ACC112 (cell line): ENCODE measurements around the gene MST1R.

Experiments
- H2AFZ ChIP-seq: fragments of 200-600 bp; sonication (generic); one replicate; pipeline ENCODE4 v1.6.0; 2017; ENCODE audit warnings: antibody characterized with exemption, low read length; ENCODE audit not compliant: unreplicated experiment
- H3K27ac ChIP-seq: fragments of 200-600 bp; sonication (generic); 2 replicates; pipeline ENCODE4 v1.5.1; 2014; ENCODE audit warnings: low read depth, mild to moderate bottlenecking, antibody characterized with exemption, low read length, moderate library complexity
- H3K27me3 ChIP-seq: fragments of 200-600 bp; sonication (generic); 2 replicates; pipeline ENCODE4 v1.6.1; 2014; ENCODE audit warnings: mild to moderate bottlenecking, antibody characterized with exemption, low read length, moderate library complexity, mixed read lengths; ENCODE audit not compliant: insufficient read depth
- H3K36me3 ChIP-seq: fragments of 200-600 bp; sonication (generic); 2 replicates; pipeline ENCODE4 v1.6.1; 2016; ENCODE audit warnings: mild to moderate bottlenecking, antibody characterized with exemption, low read length, moderate library complexity, mixed read lengths; ENCODE audit not compliant: insufficient read depth
- H3K4me1 ChIP-seq: fragments of 200-600 bp; sonication (generic); one replicate; pipeline ENCODE4 v1.6.1; 2016; ENCODE audit warnings: low read length, mixed read lengths; ENCODE audit not compliant: insufficient read depth, unreplicated experiment, control insufficient read depth
- H3K4me3 ChIP-seq: fragments of 200-600 bp; sonication (generic); 2 replicates; pipeline ENCODE4 v1.5.1; 2014; ENCODE audit warnings: mild to moderate bottlenecking, low read depth, low read length
- H3K79me2 ChIP-seq: fragments of 200-600 bp; sonication (generic); one replicate; pipeline ENCODE4 v1.6.0; 2016; ENCODE audit warnings: low read length; ENCODE audit not compliant: control insufficient read depth, unreplicated experiment, insufficient read depth

The MST1R gene

DNA sequence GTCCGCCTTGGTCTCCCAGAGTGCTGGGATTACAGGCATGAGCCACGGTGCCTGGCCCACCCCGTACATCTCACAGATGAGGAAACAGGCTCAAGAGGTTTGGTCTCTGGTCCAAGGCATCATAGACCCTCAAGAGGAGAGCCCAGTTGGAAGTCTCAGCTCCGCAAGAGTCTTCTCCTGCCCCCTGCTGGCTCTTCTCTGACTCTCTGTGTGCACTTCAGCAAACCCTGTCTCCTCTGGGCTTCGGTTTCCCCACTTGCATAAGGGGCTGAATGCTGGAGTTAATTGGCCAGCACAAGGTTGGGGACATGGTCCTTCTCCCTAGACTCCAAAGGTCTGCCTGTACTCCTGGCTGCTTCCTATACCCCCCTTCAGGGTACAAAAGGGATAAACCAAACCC lies 3.9 kb downstream of the MST1R start:
- no peak overlapping the region for H3K27ac ChIP-seq

DNA sequence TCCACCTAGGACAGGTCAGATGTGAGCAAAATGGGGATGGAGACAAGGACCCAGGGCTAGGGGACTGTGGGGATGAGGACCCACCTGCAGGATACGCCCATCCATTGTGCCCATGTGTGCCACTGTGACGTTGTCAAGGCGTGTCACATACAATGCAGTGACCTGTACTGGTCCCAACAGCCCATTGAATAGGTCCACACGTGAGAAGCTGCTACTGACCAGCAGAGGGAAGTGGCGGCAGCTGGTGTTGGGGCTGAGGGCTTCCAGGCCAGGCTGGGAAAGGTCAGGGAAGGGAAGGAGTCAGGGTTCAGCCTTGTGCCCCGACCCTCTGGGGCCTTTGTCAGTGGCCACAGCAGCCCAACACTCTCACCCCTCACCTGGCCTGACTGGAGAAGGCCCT lies 4.7 kb downstream of the MST1R start:
- Histone ChIP-seq H3K4me1 (peaks cover 16% of the 10 kb centered on the region), H3K79me2 (no peaks in the 10 kb centered on the region), H3K27ac (no peak overlapping the region)

More for the DNA sequence above, 3.9 kb downstream of the MST1R start:
- Histone ChIP-seq H3K36me3 (no peaks in the 10 kb centered on the region), H2AFZ (no peak overlapping the region), H3K79me2 (no peaks in the 10 kb centered on the region), H3K27me3 (no peaks in the 10 kb centered on the region), H3K4me1 (peaks cover 16% of the 10 kb centered on the region), H3K4me3 (no peak overlapping the region)

DNA sequence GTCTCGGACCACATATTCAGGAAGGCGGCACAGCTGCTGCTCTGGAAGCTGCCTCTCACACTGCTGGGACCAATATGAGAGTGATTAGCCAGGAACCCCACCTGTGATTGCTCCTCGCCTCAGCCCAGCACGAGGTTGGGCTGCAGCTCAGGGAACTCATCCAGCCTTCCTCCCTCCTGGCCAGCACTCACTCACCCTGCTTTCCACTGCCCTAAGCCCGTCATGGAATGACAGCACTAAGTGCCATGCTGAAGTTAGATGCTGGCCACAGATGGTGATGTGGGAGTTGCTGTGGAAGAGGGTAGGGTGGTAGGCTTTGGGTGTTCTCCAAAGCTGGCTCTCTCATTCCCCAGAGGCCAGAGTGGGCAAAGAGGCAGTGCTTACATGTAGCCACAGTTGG lies 7.3 kb downstream of the MST1R start:
- Histone ChIP-seq H3K36me3 (no peaks in the 10 kb centered on the region), H3K79me2 (no peaks in the 10 kb centered on the region), H3K27me3 (no peaks in the 10 kb centered on the region), H3K4me1 (peaks cover 14% of the 10 kb centered on the region), H3K27ac (no peak overlapping the region), H3K4me3 (no peak overlapping the region), H2AFZ (no peak overlapping the region)

More for the DNA sequence above, 4.7 kb downstream of the MST1R start:
- no peaks in the 10 kb centered on the region for H3K27me3 ChIP-seq
- no peak overlapping the region for H2AFZ ChIP-seq
- no peaks in the 10 kb centered on the region for H3K36me3 ChIP-seq
- no peak overlapping the region for H3K4me3 ChIP-seq

DNA sequence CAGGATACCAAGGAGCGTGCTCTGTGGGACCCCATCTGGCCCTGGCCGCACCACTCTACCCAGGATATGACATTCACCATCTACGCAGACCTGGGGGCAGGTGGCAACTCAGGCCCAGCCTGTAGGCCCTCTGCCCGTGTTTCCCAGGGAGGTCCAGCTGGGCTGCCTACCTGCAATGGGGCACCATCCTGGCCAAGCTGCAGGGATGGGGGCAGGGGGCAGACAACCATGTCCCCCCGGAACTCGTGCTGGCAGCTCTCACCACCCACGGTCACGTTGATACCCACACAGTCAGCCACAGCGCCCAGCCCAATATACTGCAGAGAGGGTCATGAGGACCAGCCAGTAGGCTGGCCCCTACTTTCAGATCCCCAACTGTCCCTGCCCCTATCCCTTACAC lies 7.9 kb downstream of the MST1R start:
- no peak overlapping the region for H3K4me3 ChIP-seq
- H2AFZ ChIP-seq = no peak overlapping the region
- H3K36me3 ChIP-seq = no peaks in the 10 kb centered on the region
- H3K27me3 ChIP-seq = no peaks in the 10 kb centered on the region
- no peaks in the 10 kb centered on the region for H3K79me2 ChIP-seq
- H3K4me1 ChIP-seq = peaks cover 9% of the 10 kb centered on the region
- H3K27ac ChIP-seq = no peak overlapping the region

DNA sequence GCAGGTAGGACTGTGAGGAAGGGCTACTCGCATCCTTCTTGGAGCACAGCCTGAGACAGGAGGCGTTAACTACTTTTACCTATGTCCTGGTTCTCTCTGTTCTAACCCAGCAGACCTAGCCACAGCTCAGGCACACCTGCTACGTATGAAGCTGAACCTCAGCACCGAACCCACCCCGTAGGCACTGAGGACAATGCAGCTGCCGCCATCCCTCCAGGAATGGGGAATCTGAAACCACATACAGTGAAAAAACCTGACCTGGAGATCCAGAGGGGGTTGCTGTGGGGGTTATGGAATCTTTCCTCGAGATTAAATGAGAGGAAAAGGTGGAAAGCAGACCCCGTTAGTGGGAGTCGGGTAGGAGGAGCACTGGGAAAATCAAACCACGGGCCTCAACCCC lies 14.4 kb downstream of the MST1R start:
- H3K4me1 ChIP-seq = no peaks in the 10 kb centered on the region
- no peaks in the 10 kb centered on the region for H3K36me3 ChIP-seq
- no peak overlapping the region for H3K4me3 ChIP-seq
- H3K27ac ChIP-seq = no peak overlapping the region
- H3K79me2 ChIP-seq = no peaks in the 10 kb centered on the region
- no peak overlapping the region for H2AFZ ChIP-seq
- no peaks in the 10 kb centered on the region for H3K27me3 ChIP-seq

DNA sequence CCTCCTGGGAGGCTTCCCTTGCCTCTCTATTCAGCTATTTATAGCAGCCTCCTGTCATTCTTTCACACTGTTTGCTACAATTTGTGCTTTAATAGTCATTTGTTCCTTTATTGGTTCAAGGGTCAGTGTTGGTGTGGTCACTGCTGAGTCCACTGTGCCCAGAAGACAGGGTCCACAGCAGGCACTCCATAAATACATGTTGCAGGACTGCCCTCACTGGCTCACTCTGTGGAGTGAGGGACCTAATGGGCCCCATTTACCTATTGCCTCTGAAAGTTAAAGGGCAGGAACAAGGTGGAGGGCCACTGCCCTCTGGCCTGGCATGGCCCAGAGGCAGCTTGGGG lies 16.8 kb downstream of the MST1R start:
- Histone ChIP-seq H2AFZ (no peak overlapping the region), H3K4me1 (no peaks in the 10 kb centered on the region), H3K27ac (no peak overlapping the region), H3K4me3 (no peak overlapping the region), H3K27me3 (peaks cover 9% of the 10 kb centered on the region; the same call in 1 of the 2 replicates), H3K36me3 (no peaks in the 10 kb centered on the region), H3K79me2 (no peaks in the 10 kb centered on the region)

DNA sequence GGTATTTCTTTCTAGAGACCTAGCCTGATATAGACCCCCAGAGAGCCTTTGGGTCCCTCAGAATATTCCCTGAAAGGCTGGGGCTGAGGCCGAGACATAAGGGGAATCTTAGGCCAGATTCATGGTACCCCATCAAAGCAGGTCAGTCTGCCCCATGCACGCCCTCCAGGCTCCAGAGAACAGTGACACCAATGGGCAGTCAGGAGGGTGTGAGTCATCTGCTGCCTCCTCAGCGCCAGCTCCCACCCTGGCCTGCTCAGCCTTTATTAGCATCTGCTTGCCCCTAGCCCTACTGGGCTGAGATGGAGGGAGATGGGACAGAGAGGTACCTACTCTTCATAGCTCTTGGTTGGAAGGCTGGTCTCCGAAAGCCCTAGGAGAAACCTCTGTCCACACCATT lies 19.7 kb downstream of the MST1R start:
- H2AFZ ChIP-seq = no peak overlapping the region
- H3K27ac ChIP-seq = no peak overlapping the region
- H3K4me3 ChIP-seq = no peak overlapping the region
- H3K36me3 ChIP-seq = no peaks in the 10 kb centered on the region
- no peaks in the 10 kb centered on the region for H3K79me2 ChIP-seq
- H3K4me1 ChIP-seq = no peaks in the 10 kb centered on the region
- peaks cover 15% of the 10 kb centered on the region for H3K27me3 ChIP-seq

DNA sequence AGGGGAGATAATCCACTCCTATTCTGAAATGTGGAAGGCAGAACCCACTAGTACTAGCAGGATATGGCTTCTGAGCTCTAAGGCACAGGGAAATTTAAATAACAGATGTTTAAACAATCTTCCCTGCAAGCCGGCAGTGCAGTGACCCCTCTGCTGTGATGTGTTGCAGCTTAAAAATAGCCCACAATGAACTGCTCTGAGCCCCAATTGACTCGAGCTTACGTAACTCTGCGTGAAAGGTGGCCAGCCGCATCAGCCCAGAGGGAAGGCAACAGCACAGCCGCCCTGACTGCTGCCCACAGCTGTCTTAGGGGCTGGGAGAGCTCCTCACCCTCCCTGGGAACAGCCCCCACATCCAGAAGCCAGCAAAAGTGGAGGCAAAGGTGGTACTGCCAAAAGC lies 21.5 kb downstream of the MST1R start:
- Histone ChIP-seq H3K27me3 (peaks cover 15% of the 10 kb centered on the region), H3K27ac (no peak overlapping the region), H3K4me3 (no peak overlapping the region), H3K36me3 (no peaks in the 10 kb centered on the region), H3K79me2 (no peaks in the 10 kb centered on the region), H2AFZ (no peak overlapping the region), H3K4me1 (no peaks in the 10 kb centered on the region)

DNA sequence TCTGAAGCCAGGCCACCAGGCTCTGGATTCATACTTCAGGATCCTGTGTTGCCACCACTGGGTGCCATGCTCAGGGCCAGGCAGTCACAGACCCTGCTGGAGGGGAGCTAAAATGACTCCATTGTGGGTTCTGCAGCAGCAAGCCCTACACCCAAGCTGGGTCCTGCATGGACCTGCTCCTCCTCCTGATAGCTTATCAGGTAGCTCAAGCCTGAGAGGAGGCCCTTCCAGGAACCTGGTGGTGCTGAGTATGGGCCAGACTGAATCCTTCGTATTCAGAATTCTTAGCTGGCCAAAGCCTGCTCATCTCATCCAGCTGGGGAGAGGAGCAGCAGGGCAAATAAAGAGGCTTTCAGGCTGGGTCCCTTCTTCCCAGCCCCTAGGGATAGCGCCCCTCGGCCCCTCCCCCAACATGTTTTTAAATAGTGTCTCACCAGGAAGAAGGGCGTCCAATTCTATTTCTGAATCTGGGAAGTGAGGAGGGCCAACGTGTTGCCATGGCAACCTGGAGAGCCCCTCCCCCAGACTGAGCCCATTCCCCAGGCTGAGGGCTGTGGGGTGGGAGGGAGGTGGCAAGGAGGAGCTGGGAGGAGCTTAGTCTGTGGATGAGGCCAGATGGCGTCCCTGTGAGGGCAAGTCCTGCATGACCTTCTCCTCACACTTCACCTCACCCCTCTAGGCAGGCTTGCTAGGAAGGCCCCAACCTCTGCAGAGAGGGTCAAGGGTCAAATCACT lies 22.9 kb downstream of the MST1R start:
- Histone ChIP-seq H3K79me2 (no peaks in the 10 kb centered on the region), H3K27ac (no peak overlapping the region), H3K4me3 (no peak overlapping the region)

DNA sequence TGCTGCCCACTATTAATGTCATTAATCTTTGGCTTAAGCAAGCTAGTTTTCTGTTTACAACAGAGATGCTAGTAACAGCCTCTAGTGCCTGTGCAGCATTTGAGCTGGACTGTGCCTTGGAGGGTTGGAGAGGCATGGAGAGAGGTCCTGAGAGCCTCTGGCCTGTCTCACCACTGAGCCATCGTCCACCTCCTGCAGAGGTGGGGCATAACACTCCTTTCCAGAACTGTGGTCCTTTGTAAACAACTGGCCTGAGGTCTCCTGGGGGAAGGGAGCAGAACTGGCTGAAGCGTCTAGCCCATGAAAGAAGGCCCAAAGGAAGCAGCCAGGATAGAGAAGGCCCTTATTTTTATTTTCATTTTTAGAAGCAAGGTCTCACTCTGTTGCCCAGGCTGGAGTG lies 24.0 kb downstream of the MST1R start:
- no peaks in the 10 kb centered on the region for H3K4me1 ChIP-seq
- H3K36me3 ChIP-seq = no peaks in the 10 kb centered on the region
- peaks cover 15% of the 10 kb centered on the region for H3K27me3 ChIP-seq
- H3K27ac ChIP-seq = no peak overlapping the region
- H2AFZ ChIP-seq = no peak overlapping the region
- no peaks in the 10 kb centered on the region for H3K79me2 ChIP-seq
- no peak overlapping the region for H3K4me3 ChIP-seq

More for the DNA sequence above, 22.9 kb downstream of the MST1R start:
- Histone ChIP-seq H3K4me1 (no peaks in the 10 kb centered on the region), H2AFZ (no peak overlapping the region), H3K27me3 (peaks cover 15% of the 10 kb centered on the region), H3K36me3 (no peaks in the 10 kb centered on the region)

DNA sequence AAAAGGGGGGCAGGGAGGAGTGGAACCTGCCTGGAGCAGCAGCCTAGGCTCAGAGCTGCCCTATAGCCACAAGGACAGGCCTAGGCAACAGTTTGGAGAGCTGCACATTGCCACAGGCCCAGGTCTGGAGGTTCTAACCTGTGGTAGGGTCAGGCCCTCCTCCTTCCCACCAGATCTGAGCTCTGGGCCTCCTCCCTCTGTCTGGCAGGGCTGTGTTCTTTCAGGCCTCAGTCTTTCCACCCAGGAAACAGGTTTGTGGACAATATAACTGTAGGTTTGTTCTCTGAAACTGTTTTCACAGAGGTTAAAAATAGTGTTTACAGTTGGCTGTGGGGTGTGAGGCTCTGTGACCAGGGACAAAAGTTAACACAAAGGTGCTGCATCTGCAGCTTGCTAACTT lies 25.0 kb downstream of the MST1R start:
- Histone ChIP-seq H3K27ac (no peak overlapping the region), H2AFZ (no peak overlapping the region)

More for the DNA sequence above, 25.0 kb downstream of the MST1R start:
- no peaks in the 10 kb centered on the region for H3K36me3 ChIP-seq
- no peak overlapping the region for H3K4me3 ChIP-seq
- H3K79me2 ChIP-seq = no peaks in the 10 kb centered on the region
- peaks cover 15% of the 10 kb centered on the region for H3K27me3 ChIP-seq
- no peaks in the 10 kb centered on the region for H3K4me1 ChIP-seq
